Stimulated activated CD8-positive, alpha-beta memory T cell treated with anti-CD3 and anti-CD28 coated beads, Interleukin-12 subunit alpha, Interleukin-12 subunit beta, amount 100 ng/mL, for 24 hours (primary cell): ENCODE measurements around the gene NOL4L.

ENCODE experiments used
- DNase-seq: peaks from one replicate; pipeline ENCODE4 v3.0.0-alpha.2; 2020; ENCODE audit errors: extremely low read depth

The NOL4L gene

GRCh38 chr20:32456869-32457478, 128.2 kb downstream of the NOL4L start:
- DNase-seq, result no peak

- no peak for DNase-seq
Observed at GRCh38 chr20:32455901-32456701, 129.0 kb downstream of the NOL4L start.

GRCh38 chr20:32455171-32455900, 129.8 kb downstream of the NOL4L start:
- DNase-seq, result no peak

GRCh38 chr20:32454164-32455145, 130.7 kb downstream of the NOL4L start:
- DNase-seq, result no peak

GRCh38 chr20:32453467-32454163, 131.5 kb downstream of the NOL4L start:
- DNase-seq, result no peak

GRCh38 chr20:32452776-32453466, 132.2 kb downstream of the NOL4L start:
- DNase-seq, result no peak

- no peak for DNase-seq
Observed at GRCh38 chr20:32451682-32452461, 133.3 kb downstream of the NOL4L start.

GRCh38 chr20:32451340-32451681, 133.8 kb downstream of the NOL4L start:
- DNase-seq, result no peak

- DNase-seq, result no peak
Observed at GRCh38 chr20:32450484-32451061, 134.6 kb downstream of the NOL4L start.

GRCh38 chr20:32449890-32450401, 135.2 kb downstream of the NOL4L start:
- DNase-seq, result no peak

GRCh38 chr20:32449057-32449889, 135.9 kb downstream of the NOL4L start:
- DNase-seq, result no peak

- DNase-seq, result no peak
Observed at GRCh38 chr20:32448306-32449056, 136.7 kb downstream of the NOL4L start.

GRCh38 chr20:32447136-32448027, 137.8 kb downstream of the NOL4L start:
- DNase-seq, result no peak

GRCh38 chr20:32446301-32447100, 138.6 kb downstream of the NOL4L start:
- no peak for DNase-seq

GRCh38 chr20:32445539-32446273, 139.4 kb downstream of the NOL4L start:
- no peak for DNase-seq
